Measurements from ENCODE around the gene ELP2. TPM values are rescaled to one million over a fixed set of nuclear protein-coding genes. Genes with fewer than 3 reads are reported as not detected.

Gene ELP2
- total and polyA plus RNA-seq, 2 donors from 2014 or later, result 55.9 to 74.0 TPM

- DNase-seq (no peak), FAIRE-seq (no peak)
- Histone ChIP-seq H3K27ac (ENCODE audit: low read depth in 2 of 2, low read length in 2 of 2) (no peak overlapping the region), H3K9me3 (ENCODE audit: control insufficient read depth in 2 of 3, insufficient read depth in 1 of 3, low read length in 3 of 3) (no peaks in the 10 kb centered on the region), H3K4me3 (ENCODE audit: low read length in 3 of 3) (no peak overlapping the region), H3K36me3 (ENCODE audit: control insufficient read depth in 2 of 3, insufficient read depth in 3 of 3, low read length in 3 of 3) (no peaks in the 10 kb centered on the region), H3K9ac (ENCODE audit: low read length in 3 of 3) (no peak overlapping the region), H3K27me3 (ENCODE audit: control insufficient read depth, insufficient read depth, low read length) (no peaks in the 10 kb centered on the region), H3K4me1 (ENCODE audit: control insufficient read depth in 2 of 3, insufficient read depth in 2 of 3, low read depth in 1 of 3, low read length in 3 of 3) (no peaks in the 10 kb centered on the region)
- TF ChIP-seq CTCF (IDR thresholded peaks at IDR 0.05; ENCODE audit: borderline replicate concordance, extremely low read depth, insufficient read depth), result no peak
- intact Hi-C loops (cut with DNase I), result no loop called here
Measured at GRCh38 chr18:36197511-36198166, 67.9 kb downstream of the ELP2 start.

GRCh38 chr18:36199691-36200295 lies 70.1 kb downstream of the ELP2 start:
- H3K9me3 ChIP-seq (ENCODE audit: control insufficient read depth in 2 of 3, insufficient read depth in 1 of 3, low read length in 3 of 3), result no peaks in the 10 kb centered on the region
- no peak overlapping the region for H3K27ac ChIP-seq (ENCODE audit: low read depth in 2 of 2, low read length in 2 of 2)
- H3K4me1 ChIP-seq (ENCODE audit: control insufficient read depth in 2 of 3, insufficient read depth in 2 of 3, low read depth in 1 of 3, low read length in 3 of 3), result no peaks in the 10 kb centered on the region
- FAIRE-seq (no peak), DNase-seq (no peak)
- no peaks in the 10 kb centered on the region for H3K36me3 ChIP-seq (ENCODE audit: control insufficient read depth in 2 of 3, insufficient read depth in 3 of 3, low read length in 3 of 3)
- no peak overlapping the region for H3K9ac ChIP-seq (ENCODE audit: low read length in 3 of 3)
- H3K27me3 ChIP-seq (ENCODE audit: control insufficient read depth, insufficient read depth, low read length), result no peaks in the 10 kb centered on the region
- H3K4me3 ChIP-seq (ENCODE audit: low read length in 3 of 3), result no peak overlapping the region
- no peak for TF ChIP-seq CTCF (IDR thresholded peaks at IDR 0.05; ENCODE audit: borderline replicate concordance, extremely low read depth, insufficient read depth)
- intact Hi-C loops (cut with DNase I), result no loop called here

GRCh38 chr18:36200354-36200771 lies 70.7 kb downstream of the ELP2 start:
- no peak for TF ChIP-seq CTCF (IDR thresholded peaks at IDR 0.05; ENCODE audit: borderline replicate concordance, extremely low read depth, insufficient read depth)
- Histone ChIP-seq H3K4me3 (ENCODE audit: low read length in 3 of 3) (no peak overlapping the region), H3K9me3 (ENCODE audit: control insufficient read depth in 2 of 3, insufficient read depth in 1 of 3, low read length in 3 of 3) (no peaks in the 10 kb centered on the region), H3K36me3 (ENCODE audit: control insufficient read depth in 2 of 3, insufficient read depth in 3 of 3, low read length in 3 of 3) (no peaks in the 10 kb centered on the region), H3K9ac (ENCODE audit: low read length in 3 of 3) (no peak overlapping the region), H3K4me1 (ENCODE audit: control insufficient read depth in 2 of 3, insufficient read depth in 2 of 3, low read depth in 1 of 3, low read length in 3 of 3) (no peaks in the 10 kb centered on the region), H3K27me3 (ENCODE audit: control insufficient read depth, insufficient read depth, low read length) (no peaks in the 10 kb centered on the region), H3K27ac (ENCODE audit: low read depth in 2 of 2, low read length in 2 of 2) (no peak overlapping the region)
- FAIRE-seq (no peak), DNase-seq (no peak)
- intact Hi-C loops (cut with DNase I), result no loop called here
